Measurements from ENCODE around the gene POPDC2.
"Not testable (repeated sequence)": the region's sequence is repeated elsewhere in the genome, so short reads cannot be mapped to it uniquely, and the experiment has no call there.

Gene POPDC2

DNA sequence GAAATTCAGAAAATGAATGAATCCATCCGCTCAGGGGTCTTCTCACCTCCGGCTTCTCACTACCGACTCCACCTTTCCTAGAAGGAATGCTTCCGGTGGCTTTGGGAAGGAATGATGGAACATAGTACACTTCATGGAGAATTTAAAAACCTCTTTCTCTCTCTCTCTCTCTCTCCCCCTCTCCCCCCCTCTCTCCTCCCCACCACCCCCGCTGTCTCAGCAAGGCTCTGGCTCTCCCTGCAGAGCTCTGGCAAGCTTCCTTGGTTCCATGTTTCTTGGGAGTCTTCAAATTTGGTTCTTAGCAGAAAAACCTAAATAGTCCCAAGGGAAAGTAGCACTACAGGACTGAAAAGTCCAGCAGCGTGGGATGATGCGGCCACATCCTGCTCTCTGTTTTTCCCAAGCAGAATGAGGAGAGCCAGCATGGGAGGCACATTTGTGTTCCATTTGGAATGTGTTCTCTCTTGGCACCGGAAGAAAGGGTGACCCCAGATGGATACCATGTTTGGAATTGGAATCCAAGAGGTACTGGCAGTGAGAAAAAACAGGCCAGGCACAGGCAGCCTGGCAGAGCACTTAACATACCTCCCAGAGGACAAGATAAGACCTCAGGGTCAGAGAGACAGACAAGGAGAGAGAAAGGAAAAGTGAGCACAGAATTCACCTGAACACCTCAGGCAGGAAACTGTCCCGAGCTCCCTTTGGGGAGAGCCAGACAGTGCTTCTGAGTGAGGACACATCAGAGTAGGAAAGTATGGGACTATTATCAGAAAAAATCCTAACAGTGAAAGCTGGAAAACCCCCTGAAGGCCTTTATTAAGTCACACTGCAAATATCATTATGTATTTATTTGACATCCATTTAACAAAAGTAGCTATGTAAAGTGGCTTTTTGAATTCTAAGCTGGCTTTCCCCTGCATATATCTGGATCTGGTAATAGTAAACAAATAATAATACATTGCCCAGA, at the start of gene POPDC2:
Gene POPDC2, minus strand, starts transcription at position 116 of the 967 bp plus-strand sequence. CDS start 166 bp downstream, outside the sequence.
- no peak for DNase-seq

GRCh38 chr3:119703820-119704531, 43.6 kb upstream of the POPDC2 start:
- DNase-seq = no peak

DNA sequence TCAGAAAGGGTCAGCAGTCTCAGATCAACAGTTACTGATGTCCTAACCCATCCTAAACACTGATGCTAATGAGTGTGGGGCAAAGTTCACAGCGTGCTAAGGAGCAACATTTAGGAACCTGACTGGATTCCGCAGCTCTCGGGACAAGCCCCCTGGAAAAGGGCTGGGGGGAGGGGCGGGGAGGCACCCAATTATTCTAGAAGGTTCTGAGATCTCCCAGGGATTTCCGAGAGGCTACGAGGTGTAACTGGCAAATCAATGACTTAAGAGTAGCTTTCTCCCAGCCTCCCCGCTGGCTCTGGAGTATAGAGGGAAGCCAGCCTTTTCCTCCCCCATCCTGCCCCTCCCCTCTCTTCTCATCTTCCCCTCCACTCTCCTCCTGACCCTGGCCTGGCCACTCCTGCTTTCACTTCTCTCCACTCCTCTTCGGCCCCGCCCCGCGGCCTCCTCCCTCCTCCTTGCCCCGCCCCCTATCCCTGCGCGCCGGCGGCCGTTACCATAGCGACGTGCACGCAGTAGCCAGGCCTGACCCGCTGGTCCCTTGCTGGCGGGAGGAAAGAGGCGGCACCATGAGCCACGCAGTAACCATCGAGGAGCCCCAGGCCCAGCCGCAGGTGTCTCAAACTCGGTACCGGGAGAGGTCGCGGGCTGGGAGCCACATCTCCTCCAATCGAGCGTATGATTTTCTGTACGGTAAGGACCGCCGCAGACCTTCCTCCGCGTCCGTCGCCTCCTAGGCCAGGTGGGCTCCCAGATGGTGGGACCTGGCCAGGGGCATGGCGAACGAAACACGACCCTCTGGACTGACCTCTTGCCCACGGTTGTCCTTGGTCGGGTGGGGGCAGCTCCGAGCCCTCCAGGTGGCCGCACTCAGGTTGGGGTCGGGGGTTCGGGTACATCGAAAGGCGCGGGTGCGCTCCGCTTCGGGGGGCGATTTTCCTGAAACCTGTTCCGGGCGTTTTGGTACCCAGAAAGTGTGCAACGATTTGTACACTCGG, 42.4 kb upstream of the POPDC2 start, which contains the start of gene CFAP91:
Gene CFAP91, plus strand, starts transcription at position 493 of the 998 bp plus-strand sequence. Its CDS starts 77 bp downstream, at position 570.
- DNase-seq = peak; percentile 37

GRCh38 chr3:119700920-119701734, 40.7 kb upstream of the POPDC2 start:
- DNase-seq = no peak

DNA sequence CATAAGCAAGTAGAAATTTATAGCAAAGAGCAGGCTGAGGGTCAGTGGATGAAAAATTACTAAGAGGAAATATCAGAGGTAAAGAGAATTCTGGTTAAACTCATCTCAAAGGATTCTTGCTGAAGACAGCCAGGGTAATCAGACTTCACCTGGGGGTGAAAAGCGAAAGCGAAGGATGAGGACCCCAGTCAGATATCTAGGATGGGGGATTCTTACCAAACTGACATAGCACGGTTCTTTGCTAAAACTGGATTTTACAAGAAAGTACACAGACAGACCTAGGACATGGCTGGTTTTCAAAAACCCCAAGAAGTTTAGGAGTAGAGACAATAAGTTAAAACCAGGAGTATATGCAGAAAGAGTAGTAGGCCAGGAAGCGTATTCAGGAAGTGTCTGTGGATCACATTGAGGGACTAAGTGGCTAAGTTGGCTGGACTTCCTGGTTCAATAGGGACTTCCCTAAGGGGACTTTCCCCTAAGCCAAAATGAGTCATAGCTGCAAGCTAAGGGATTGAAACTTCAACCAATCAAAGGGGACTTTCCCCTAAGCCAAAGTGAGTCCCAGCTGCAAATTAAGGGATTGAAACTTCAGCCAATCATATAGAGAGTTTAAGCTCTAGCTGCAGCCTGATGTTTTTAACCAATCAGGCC, 40.0 kb upstream of the POPDC2 start:
- DNase-seq = no peak

GRCh38 chr3:119697394-119697793, 37.0 kb upstream of the POPDC2 start:
- DNase-seq = no peak

DNA sequence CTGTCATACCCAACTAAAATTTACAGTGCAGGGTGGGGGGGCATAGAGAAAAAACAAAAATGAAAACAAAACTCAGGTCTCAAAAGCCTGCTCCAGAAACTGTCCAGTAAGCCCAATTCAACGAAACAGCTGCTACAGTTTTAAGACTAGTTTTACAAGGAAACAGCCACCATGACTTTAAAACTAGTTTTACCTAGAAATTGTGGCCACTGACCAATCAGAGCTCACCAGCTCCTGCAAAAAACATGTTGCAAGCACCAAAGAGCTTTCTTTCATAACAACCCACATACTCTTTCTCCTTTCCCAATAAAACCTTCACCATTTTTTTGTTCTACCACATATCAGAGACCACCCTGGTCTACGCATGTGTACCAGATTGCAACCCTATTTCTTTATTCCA, 35.1 kb upstream of the POPDC2 start:
- no peak for DNase-seq

DNA sequence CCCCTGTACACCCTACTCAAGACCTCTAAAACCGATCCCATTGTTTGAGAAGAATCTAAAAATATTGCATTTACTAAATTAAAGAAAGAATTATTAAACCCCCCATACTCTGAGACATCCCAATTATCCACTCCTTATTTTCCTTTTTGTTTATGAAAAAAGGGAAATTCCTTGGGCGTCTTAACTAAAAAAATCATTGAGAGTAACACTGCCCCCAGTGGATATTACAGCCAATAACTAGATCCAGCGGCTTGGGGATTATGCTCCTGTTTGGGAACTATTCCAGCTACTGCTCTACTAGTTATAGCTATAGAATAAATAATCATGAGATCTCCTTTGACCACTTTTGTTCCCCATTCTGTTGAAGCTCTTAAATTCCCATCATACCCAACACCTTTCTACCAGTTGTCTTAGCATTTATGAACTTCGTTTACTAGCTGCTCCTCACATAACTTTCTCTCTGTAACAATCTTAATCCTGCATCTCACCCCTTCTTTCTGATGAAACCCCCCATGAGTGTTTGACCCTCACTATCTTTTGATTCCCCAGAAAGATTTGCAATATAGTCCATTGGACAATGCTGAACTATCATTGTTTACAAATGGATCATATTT, 29.8 kb upstream of the POPDC2 start:
- DNase-seq = no peak

DNA sequence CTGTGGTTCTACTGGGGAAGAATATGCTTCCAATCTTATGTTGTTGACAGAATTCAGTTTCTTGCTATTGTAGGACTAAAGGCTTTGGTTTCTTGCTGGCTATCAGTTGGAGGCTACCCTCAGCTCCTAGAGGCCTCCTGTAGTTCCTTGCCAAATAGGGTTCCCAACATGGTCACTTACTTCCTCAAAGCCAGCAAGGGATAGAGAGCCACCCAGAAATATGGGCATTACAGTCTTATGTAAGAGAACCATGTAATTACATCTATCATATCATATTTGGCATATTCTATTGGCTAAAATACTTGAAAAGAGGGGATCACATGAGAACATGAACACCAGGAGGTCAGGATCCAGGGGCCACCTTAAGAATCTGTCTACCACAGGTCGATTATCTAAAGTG, 23.0 kb upstream of the POPDC2 start:
- DNase-seq = no peak

DNA sequence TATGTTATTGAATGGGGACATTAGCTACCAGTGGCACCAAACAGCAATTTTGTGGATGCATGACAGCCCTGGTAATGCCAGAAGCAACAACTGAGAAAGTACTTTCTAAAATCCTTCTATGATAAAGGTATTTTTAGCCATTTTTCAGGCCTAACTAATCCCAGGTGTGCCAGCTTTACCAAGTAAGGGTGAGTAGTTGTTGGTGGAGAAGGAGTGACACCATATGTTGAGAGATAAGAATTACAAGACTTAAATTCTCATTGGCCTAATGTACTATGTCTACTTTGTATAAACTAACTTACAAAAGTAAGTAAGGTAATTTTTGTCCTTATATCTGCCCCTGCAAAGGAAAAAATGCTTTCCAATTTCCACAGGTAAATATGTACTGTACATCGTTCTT, 20.9 kb upstream of the POPDC2 start:
- peak; percentile 12 for DNase-seq

DNA sequence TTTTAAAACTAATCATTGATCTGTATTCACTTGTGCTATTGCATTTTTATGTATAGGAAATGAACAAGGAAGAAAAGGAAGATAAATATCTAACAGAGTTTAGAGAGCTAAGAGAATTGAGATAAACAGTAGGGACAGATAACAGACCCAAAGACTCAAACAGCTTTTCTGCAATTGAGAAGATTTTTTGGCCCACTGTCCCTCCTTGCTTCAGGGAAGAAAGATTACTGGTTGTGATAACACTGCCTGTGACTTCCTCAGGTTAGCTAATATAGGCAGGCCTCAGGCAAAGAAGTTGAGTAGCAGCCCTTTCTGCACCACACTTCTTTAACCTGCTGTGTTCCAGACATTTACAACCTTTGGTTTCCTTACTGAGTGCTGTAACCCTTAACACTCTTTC, 19.5 kb upstream of the POPDC2 start:
- no peak for DNase-seq

GRCh38 chr3:119678209-119678608, 17.8 kb upstream of the POPDC2 start:
- not testable (repeated sequence) for DNase-seq

GRCh38 chr3:119677641-119677934, 17.2 kb upstream of the POPDC2 start:
- no peak for DNase-seq

DNA sequence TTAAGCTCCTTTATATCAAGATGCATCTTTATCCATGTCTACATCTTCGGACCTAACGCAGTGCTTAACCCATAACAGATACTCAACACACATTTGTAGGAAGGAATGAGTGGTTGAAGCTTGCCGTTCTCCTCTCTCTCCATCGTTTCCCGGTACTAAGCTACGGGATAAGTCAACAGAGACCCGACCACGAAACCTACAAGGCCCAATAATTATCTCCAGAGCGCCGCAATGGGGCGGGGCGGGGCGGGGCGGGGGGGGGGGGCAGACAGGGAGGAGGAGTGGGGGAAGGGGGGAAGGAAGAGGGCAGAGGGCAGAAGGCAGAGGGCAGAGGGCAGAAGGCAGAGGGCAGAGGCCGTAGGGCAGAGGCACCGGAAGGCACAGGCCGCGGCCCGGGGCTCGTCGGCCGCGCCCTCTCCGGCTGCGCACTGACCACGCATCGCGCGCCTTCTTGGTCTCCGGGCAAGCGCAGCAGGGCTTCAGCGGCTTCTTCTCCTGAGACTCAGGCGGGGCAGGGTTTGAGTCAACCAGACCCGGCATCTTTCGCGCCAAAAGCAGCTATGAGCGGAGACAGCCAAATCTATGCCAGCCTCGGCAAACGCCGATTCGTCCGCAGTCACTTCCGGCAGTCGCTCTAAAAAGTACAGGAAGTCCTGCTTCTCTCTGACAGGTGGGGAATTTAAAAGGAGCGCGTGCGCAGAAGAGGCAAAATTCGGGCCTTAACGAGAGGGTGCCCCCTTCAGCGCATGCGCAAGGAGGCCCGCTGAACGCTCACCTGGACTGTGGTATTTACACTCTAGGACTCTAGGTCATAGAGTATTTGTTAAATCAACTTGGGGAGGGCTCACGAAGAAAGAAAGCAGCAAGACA, 16.6 kb upstream of the POPDC2 start, which contains the start of gene COX17:
Gene COX17, minus strand, starts transcription at position 636 of the 870 bp plus-strand sequence. Its CDS starts 96 bp downstream, at position 540.
- DNase-seq = peak; percentile 86

DNA sequence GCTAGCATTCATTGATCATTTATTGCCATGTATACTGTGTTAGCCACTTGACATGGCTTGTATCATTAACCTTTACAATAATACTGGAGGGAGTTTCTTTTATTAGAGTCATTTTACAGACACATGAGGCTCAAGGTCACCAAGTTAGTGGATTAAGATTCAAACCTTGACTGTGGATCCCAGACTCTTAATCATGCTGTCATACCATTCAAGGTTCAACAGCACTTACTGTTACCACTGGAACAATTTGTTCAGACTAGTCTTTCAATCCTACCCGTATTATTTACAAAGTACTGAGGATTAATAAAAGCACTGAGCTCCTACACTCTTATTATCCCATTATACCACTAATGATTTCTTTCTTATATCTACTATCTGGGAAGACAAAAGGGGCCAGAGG, 15.6 kb upstream of the POPDC2 start:
- no peak for DNase-seq

DNA sequence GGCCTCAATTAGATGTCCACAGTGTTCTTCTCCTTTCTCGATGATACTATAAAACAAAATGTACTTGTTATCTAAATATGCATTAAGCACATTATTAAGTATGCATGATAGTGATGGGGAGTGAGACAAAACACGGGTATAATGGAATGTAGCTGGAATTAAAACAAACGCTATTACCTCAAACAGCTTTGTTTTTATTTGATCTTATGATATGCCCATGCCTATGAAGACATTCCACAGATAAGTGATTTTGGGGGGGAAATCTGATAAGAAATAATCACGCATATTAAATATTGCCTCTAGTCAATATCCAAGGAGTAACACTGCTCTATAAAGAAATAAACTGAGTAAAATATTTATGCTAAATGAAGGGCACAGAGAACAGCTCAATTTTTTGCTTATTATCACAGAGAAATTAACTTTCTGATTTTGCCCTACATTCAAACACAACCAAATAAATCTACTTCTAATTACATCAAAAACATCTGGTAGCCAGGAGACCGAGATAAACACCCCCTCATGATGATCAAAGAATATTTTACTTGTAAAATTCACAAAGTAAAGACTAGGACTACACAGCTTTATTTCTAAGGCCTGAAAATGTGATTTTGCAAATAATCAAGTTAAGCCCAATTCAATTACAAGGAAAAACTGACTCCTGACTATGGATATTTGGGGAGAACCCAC, 14.9 kb upstream of the POPDC2 start:
- DNase-seq = no peak

DNA sequence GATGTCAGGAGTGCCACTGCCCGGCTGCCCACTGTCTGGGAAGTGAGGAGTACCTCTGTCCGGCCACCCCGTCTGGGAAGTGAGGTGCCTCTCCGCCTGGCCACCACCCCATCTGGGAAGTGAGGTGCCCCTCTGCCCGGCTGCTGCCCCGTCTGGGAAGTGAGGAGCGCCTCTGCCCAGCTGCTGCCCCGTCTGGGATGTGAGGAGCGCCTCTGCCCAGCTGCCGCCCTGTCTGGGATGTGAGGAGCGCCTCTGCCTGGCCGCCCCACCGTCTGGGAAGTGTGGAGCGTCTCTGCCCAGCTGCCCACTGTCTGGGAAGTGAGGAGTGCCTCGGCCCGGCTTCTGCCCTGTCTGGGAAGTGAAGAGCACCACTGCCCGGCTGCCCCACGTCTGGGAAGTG, 13.5 kb upstream of the POPDC2 start:
- no peak for DNase-seq

DNA sequence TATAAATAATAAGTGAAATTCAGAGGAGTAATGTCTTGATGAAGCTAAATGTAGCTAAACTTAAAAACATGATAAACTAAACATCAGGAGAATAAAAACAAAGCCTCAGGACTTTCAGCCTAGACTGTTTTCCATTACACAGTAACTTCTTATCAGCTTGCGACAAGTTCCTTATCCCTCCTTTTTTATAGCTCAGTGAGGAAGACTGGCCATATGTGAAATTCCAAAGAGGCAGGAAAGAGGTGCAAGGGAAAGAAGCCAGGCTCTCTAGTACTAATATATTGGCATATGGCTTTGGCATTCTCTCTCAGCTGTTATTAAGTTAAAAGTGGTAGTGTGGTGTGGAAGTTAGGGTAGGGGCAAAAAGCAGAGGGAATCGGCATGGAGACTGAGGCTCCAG, 12.4 kb upstream of the POPDC2 start:
- DNase-seq = no peak
